NCI-H748 (cell line): ENCODE results near the gene SGMS1.

Source experiments
- DNase-seq: peaks from one replicate; lab custom pipeline; 2025; ENCODE audit not compliant: unreplicated experiment; lab: John Stamatoyannopoulos, UW

The SGMS1 gene

DNA sequence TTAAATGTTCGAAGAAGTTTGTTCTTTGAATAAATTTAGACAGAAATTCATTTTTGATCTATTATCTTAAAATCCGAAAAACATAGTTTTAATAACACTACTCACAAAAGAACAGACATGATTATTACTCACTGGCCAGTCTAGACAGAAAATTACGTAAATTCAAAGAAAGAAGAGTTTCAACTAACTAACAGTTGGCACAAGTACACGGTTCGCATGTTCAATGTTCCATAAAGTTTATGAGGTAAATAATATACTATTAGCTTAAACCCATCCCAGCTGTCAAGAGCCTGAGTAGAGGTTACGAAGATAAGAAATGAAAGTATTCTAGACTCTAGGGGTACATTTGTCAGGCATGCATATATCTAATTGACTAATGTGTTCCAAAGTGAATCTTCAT lies 220.7 kb downstream of the SGMS1 start:
- no peak for DNase-seq

DNA sequence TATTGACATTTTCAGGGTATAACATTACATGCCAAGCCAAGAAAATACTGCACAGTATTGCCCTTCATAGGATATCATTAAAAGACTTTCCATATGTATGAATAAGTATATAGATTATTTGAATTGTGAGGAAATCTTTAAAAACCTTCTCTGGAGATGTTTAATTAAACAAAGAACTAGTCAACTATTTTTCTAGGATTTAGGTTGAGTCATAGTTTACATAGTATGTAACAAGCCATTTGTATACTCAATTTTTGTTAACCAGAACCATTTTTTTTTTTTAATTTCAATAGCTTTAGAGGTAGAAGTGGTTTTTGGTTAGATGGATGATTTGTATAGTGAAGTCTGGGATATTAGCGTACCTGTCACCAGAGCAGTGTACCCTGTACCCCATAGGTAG lies 221.3 kb downstream of the SGMS1 start:
- no peak for DNase-seq

DNA sequence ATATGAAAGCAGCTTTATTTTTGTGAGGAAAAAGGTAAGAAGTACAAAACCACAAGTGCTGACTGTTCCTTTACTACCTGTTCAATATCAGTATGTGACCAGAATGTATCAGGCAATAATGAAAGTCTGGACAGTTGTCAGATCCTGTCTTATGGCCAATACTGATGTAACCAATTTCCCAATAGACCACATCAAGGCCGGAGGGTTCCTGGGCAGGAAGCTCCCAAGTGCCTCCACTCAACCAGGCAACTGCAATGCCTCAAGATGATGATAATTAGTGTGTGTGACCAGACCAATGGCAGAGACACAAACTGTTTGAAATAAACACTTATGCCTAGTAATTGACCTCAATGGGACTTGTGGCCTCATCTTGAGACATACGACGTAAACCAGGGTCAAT lies 223.1 kb downstream of the SGMS1 start:
- no peak for DNase-seq

DNA sequence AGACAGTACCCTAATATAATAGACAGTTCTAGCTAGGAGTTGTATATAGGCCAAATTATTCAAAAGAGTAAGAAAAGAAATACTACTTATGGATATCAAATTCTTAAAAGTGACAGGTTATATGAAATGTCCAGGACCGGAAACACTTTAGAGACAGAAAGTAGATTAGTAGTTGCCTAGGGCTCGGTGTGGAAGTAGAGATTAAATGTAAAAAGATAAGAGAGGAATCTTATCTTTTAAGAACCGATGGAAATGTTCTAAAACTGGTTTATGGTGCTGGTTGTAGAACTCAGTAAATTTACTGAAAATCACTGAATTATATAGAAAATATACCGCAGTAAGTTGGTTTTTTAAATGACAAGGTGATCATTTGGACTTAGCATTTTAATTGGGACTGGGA lies 224.9 kb downstream of the SGMS1 start:
- no peak for DNase-seq

DNA sequence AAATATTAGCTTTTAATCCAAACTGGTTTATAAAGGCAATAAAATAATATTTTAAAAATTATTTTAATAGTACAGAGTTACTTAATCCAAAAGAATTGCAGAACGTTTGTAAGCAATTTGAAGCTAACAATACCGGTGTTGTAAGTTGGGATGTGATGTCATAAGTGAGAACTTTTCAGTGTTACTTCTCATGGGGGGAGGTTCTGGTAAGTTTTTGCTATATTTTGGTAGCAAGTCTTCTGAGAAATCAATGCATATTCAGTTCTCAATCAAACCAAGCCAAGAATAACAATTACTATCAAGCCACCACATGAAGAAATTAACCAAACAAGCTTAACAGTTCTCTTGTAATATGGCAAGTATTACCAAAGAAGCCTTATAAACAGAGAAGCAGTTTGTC lies 225.4 kb downstream of the SGMS1 start:
- DNase-seq = no peak

DNA sequence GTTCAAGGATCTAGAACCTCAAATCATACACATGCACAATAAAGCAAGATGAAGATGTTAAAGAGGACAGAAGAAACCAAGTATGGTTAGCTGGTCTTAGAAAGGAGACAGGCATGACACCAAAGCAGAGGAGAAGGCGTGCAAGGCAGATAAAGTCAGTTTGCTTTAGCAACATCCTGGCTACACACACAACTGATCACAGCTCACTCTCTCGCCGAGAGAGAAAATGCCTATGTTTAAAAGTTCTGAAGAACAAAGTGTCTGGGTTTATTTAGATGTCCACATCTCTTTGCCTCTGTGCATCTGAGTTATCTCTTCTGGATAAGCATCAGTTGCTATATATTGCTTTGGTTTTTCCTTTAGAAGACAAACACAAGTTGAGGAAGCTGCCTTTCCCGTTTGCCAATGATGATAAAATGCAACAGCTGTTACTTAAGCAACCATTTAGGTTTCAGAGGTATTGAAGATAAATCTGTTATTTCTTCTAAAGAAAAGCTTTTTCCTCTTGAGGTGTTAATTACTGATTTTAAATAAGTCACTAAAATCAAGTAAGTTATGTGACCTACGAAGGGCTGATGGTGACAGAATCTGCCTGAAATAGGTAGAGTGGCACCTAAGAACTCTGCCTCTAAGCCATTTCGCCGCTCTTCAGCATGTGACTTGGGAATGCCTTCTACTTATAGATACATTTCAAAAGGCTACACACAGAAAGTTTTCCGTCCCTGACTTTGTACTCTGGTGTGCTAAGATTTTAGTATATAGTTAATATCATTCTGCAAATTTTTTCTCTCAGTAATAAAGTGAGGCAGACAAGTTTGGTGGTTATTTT lies 226.2 kb downstream of the SGMS1 start:
- DNase-seq = no peak

DNA sequence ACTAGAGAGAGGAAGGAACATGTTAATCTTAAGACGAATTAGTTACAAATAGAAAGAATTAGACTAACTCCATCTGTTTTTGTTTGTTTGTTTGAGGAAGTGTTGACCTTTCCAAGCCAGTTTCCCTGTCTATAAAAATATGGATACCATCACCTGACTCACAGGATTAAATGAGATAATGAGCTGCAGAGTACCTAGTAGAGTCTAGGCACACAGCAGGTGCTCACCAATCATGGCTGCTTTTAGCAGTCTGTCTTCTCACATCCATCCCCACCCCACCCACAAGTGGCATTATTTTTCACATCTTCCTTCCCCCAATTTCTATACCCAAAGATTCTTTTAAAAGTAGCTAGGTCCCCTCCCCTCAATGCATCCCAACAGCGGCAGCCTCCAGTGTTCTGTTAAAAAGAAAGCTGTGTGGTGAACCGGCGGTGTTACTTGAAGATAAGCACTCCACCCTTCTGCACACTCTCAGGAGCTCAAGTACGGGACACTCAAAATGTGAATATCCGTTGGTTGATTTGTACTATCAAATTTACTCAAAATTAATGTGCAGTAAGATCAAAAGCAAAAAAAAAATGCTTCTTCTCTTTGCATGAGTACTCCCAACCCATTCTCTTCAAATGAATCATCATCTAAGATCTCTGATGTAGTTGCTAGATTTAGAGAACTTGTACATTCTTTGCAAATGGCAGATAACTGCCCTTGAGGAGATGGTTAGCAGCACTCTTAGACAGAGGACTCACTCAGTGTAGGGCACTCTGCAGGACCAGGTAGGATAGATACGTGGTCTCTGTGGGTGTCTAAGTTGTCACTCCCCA lies 227.1 kb downstream of the SGMS1 start:
- no peak for DNase-seq

DNA sequence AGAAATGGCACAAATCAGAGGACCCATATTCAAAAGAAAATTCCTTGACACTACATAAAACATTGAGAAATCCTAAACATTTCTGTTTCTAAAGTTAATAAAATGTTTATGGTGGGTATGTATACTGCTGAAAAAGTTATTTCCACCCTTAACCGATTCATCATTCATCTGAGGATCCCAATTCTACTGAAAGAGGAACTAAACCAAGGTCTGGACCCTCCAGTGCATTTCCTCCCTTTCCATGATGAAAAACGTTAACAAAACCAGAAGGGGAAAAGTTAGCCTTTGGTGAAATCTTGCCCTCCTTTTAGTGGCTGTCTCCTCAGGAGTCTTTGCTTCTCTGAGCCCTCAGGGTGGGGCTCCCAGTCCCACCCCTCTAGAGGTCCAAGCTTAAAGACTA lies 227.9 kb downstream of the SGMS1 start:
- DNase-seq = no peak

DNA sequence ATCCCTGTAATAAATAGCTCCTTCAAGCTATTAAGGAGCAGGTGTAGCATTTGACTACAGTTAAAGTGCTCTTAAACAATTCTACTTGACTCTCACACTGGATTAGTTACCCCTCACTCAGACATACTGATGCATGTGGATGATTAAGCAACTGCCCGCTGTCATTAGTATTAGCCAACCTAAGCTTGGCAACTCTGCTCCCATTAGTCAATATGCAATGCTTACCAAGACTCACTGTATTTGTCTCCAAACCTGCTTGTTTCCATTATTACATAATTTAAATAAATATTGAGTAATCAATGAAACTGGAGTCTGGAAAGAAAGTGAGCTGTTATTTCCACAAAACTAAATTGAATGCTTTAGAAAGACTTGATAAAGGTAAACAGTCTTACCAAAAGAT lies 228.5 kb downstream of the SGMS1 start:
- no peak for DNase-seq

DNA sequence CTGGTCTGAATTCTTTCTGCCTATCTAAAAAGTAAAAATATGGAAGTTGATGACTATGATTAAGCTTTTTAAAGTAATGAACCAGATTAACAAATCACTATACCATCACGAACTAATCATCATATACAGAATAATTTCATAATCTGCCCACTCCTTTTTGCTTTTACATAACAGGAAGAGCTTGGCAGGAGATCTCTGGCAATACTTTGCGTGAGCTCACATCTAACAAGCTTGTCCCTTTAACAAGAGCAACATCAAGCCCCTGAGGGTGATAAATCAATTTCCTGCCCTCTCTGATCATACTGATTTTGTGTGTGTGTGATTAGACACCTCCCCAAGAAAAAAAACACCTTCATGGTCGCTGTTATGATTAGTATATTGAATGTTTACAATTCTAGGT lies 228.9 kb downstream of the SGMS1 start:
- DNase-seq = no peak

DNA sequence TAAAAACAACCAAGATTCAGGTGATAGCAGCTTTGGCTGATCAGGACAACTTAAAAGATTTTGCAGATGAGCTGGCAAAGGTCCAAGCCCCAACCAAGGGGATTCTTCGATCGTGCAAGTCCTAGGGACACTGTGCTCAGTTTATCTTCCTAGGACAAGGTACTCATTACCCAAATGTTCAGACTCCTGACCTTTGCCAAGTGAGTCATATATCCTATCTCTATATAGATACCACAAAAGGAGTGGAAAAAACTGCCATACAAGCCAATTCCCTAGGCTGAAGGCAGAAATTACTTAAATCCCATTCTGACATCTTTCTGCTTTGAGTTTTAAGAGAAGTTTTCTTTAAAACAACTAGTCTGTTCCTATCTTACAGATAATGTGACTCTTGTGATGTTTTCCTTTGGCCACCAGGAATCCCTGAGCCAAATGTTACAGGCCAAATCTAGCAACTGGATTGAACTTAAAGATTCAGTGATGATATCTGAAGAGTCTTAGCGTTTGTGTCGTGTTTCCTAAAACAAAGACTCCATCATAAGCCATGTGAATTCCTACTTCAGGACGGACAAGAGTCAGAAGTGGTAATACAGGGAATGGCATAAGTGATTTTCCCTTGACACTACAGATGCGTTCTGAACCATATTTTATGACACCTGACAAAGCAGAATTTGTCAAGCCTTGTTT lies 229.8 kb downstream of the SGMS1 start:
- no peak for DNase-seq

DNA sequence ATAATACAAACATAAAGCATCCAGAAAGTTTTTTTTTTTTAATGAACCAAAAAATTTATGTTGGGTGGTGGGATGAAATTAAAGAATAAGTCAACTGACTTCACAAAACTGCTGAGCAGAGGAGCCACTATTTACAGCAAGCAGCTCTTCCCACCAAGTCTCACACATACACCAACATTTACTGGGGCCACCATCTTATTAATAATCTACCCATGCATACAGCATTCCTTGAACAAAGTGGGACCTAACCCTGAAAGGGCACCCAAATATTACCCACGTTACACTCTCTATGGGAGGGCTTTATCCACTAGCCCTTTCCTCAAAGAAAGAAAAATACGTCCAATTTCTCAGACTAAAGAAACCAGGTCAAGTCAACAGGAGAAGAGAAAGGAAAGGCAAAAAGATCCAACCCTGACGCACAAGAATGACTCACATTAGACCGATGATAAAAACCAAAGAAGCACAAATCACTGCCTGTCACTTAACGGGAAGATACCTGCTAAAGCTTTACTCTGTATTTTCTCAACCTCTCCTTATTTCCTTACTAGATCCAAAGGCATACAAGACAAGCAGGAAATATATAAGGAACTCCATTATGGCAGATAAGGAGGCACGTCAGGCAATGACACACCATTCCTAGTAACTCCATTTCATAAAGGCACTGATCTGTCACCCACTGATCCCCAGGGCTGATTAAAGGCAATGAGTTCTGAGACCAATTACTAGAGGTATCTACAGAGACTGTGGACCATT lies 230.6 kb downstream of the SGMS1 start:
- DNase-seq = no peak

DNA sequence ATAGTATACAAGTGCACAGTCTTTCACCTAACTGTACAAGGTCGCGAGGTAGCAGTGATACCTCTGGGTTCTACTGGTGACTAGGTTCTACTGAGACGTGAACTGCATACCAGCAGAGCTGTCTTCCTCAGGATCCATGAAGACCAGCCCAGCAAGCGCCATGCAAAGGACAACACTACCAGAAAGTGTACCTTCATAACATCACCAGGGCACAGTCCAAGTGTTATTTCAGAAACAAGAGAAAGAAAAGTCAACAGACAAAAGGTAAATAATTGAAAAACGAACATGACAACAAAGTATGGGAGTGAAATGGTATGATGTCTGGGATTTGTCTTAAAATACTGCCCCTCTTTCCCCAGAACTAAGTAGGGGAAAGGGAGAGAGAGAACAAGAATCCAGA lies 231.3 kb downstream of the SGMS1 start:
- DNase-seq = no peak

DNA sequence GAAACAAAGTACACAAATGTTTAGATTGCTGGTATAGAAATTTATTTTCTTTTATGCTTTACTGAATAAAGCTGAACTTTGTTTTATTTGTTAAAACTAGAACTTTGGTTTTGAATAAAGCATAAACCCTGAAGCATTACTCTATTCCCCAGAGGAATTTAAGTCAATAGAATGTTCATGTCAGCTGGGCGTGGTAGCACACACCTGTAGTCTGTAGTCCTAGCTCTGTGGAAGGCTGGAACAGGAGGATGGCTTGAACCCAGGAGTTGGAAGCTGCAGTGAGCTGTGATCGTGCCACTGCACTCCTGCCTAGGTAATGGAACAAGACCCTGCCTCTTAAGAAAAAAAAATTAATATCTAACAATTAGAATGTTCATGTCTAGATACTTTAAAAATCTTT lies 233.5 kb downstream of the SGMS1 start:
- no peak for DNase-seq

DNA sequence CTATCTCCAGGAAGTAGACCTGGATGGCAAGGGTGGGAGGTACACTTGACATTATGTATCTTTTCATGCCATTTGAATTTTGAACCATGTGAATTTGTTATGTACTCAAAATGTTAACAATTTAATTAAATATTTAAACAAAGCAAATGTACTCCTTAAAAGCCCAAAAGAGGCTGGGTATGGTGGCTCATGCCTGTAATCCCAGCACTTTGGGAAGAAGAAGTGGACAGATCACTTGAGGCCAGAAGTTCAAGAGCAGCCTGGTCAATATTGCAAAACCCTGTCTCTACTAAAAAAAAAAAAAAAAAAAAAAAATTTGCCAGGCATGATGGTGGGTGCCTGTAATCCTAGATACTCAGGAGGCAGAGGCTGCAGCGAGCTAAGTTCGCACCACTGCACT lies 235.6 kb downstream of the SGMS1 start:
- DNase-seq = no peak

DNA sequence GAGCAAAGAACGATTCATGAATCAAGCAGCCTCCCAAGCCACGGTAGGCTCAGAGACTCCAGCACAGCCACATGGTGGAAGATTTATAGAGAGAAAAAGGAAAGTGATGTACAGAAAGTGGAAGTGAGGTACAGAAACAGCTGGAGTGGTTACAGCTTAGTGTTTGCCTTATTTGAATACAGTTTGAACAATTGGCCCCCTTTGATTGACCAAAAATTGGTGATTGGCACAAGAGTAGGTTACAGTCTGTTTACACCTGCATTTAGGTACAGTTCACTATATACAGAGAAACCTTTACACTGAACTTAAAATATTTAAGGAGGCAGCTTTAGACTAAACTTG lies 236.1 kb downstream of the SGMS1 start:
- no peak for DNase-seq

DNA sequence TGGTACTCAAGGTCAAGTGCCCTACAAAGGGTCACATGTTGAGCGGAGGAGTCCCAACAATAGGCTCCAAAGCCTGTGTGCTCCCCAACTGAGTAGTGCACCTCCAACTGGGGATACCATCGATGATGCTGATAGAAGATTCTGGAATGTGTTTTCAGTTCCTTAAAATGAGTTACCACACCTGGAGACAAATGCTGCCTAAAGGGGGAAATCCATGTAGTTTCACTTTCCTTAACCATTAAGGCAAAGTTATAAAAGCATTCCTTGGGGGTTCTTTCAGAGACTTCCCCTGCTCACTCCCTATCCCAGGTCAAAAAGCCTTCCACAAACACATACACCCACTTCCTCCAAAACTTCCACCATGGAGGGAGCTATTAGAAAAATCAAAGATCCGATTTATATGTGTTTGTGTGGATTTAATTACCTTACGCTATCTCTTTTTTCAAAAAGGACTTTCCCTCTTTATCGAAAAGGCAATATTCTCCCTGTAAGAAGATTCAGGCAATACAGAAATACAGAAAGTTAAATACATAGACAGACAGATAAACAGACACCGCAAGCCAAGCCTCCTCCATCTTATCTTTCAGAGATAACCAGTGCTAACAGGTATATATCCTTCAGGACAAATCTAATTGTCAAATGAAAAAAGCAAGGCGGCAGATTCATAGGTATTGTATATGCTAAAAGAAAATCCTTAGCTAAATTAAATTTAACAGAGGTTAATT lies 236.6 kb downstream of the SGMS1 start:
- DNase-seq = no peak

DNA sequence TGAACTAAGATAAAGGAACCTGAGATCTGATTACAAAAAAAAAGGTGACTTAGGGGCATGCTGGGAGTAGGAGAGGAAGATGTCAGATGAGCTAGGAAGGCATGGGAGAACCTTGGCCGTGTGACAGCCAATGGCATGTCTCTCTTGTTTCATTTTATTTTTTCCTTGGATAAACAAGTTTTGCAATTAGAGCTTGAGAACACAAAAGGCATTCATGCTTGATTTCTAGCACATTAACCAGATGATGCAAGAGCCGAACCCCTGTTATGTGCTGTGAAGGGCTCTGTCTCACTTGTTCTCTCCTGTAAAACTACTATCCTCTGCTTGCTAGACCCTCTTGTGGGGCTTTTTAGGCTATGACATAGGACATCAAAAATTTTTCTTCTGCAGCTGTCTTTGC lies 238.1 kb downstream of the SGMS1 start:
- no peak for DNase-seq

DNA sequence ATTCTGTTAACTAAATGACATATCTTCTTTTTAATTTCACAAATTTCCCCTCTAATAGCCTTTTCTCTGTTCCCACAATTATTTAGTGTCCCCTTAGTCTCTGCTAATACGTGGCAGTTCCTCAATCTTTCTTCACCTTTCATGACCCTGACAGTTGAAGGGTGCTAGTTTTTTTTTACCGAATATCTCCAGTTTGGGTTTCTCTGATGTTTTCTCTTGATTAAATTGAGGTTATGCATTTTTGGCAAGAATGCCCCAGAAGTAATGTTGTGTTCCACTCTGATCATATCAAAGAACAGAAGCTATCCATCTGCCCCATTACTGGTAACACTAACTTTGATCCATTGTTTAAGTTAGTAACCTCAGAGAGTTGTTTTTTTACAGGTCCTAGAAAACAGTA lies 238.9 kb downstream of the SGMS1 start:
- DNase-seq = no peak

DNA sequence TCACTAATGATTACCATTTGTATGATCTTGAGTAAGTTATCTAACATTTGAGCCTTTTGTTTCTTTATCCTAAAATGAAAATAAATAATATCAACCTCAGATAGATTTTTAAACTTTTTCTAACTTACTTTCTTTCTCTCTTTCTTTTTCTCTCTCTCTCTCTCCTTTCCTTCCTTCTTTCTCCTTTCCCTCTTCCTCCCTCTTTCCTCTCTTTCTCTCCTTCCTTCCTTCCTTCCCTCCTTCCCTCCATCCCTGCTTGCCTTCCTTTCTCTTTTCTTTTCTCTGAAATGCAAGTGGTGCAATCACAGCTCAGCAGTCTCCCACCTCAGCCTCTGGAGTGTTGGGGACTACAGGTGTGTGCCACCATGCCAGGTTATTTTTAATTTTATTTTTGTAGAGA lies 239.5 kb downstream of the SGMS1 start:
- no peak for DNase-seq

DNA sequence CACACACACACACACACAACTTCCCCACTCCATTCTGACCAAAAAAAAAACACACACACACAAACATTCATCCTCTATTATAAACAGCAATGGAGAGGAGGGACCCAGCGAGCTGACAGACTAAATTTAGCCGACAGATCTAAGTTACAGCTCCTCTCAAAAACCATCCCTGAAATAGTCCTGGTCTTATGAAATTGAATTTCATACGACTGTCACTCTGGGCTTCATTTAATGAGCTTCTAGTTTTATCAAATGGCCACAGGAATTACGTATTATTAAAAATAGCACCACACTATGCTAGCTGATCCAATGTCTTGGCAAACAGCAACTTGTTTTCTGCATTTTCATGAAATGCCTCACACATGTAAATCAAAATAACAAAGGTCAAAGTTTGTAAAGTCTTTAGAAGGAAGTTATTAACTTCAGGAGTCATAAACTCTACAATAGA lies 241.2 kb downstream of the SGMS1 start:
- no peak for DNase-seq
